ENCODE measurements around the gene SDHA. TPM values are rescaled to one million over a fixed set of nuclear protein-coding genes. Genes with fewer than 3 reads are reported as not detected.
"Not testable (repeated sequence)": the region's sequence is repeated elsewhere in the genome, so short reads cannot be mapped to it uniquely, and the experiment has no call there.

Gene SDHA
- total and polyA plus RNA-seq, 9 donors: 69.6 to 169 (median 103) TPM

GRCh38 chr5:257148-257547, 39.0 kb downstream of the SDHA start:
- Histone ChIP-seq H3K27ac (no peak overlapping the region), H3K4me3 (no peak overlapping the region), H3K36me3 (no peaks in the 10 kb centered on the region), H3K27me3 (no peaks in the 10 kb centered on the region), H3K4me1 (ENCODE audit: insufficient read depth) (no peaks in the 10 kb centered on the region), H3K9me3 (no peaks in the 10 kb centered on the region)
- TF ChIP-seq CTCF (IDR thresholded peaks at IDR 0.05) (no peak), POLR2A (IDR thresholded peaks at IDR 0.05) (no peak), EP300 (IDR thresholded peaks at IDR 0.05) (no peak)
- intact Hi-C loops (cut with DNase I): no loop called here
- DNase-seq: no peak
- 90 to 94% (median 93%) methylated on average over 13 of the region's 13 CpGs for WGBS, 3 donors

- H3K9me3 ChIP-seq; H3K4me1 ChIP-seq (ENCODE audit: insufficient read depth); H3K36me3 ChIP-seq; H3K27me3 ChIP-seq; intact Hi-C loops (cut with DNase I); DNase-seq; H3K4me3 ChIP-seq: not testable (repeated sequence)
- WGBS, 3 donors: 22 to 33% (median 28%) methylated on average over 9 of the region's 9 CpGs
- H3K27ac ChIP-seq: peak overlapping the region in 1 of 2 donors; percentile 10
These were observed 45.3 kb downstream of the SDHA start for GRCh38 chr5:263275-263974.

GRCh38 chr5:264338-264737, 46.2 kb downstream of the SDHA start:
- Histone ChIP-seq H3K27ac (peak overlapping the region in 1 of 2 donors; percentile 10), H3K4me3 (no peak overlapping the region), H3K9me3 (no peaks in the 10 kb centered on the region), H3K27me3 (no peaks in the 10 kb centered on the region), H3K4me1 (ENCODE audit: insufficient read depth) (peaks cover 4% of the 10 kb centered on the region), H3K36me3 (no peaks in the 10 kb centered on the region)
- DNase-seq: no peak
- 58 to 73% (median 62%) methylated on average over 10 of the region's 10 CpGs for WGBS, 3 donors
- TF ChIP-seq POLR2A (IDR thresholded peaks at IDR 0.05) (no peak), EP300 (IDR thresholded peaks at IDR 0.05) (no peak), CTCF (IDR thresholded peaks at IDR 0.05) (no peak)
- intact Hi-C loops (cut with DNase I): no loop called here

GRCh38 chr5:266311-267026, 48.3 kb downstream of the SDHA start:
- DNase-seq; H3K27ac ChIP-seq; H3K27me3 ChIP-seq; H3K4me1 ChIP-seq (ENCODE audit: insufficient read depth); intact Hi-C loops (cut with DNase I); H3K4me3 ChIP-seq; H3K36me3 ChIP-seq; H3K9me3 ChIP-seq: not testable (repeated sequence)
- 72 to 89% (median 85%) methylated on average over 19 of the region's 19 CpGs for WGBS, 3 donors

GRCh38 chr5:267716-268115, 49.6 kb downstream of the SDHA start:
- H3K36me3 ChIP-seq: no peaks in the 10 kb centered on the region
- no peak overlapping the region for H3K27ac ChIP-seq
- no peak overlapping the region for H3K4me3 ChIP-seq
- H3K9me3 ChIP-seq: no peaks in the 10 kb centered on the region
- TF ChIP-seq EP300 (IDR thresholded peaks at IDR 0.05) (no peak), POLR2A (IDR thresholded peaks at IDR 0.05) (no peak), CTCF (IDR thresholded peaks at IDR 0.05) (no peak)
- 75 to 95% (median 80%) methylated on average over 1 of the region's 1 CpG for WGBS, 3 donors
- no peaks in the 10 kb centered on the region for H3K27me3 ChIP-seq
- intact Hi-C loops (cut with DNase I): no loop called here
- peaks cover 8% of the 10 kb centered on the region for H3K4me1 ChIP-seq (ENCODE audit: insufficient read depth)
- no peak for DNase-seq
